ENCODE results near the gene PLK3. TPM values are rescaled to one million over a fixed set of nuclear protein-coding genes. Genes with fewer than 3 reads are reported as not detected.

PLK3 gene
- total RNA-seq, 1 donor from 2014 or later, result 2.2 TPM

GRCh38 chr1:44817307-44817706 lies 17.1 kb downstream of the PLK3 start:
- H3K4me2 ChIP-seq, result no peak overlapping the region
- peaks cover 31% of the 10 kb centered on the region for H3F3A ChIP-seq (ENCODE audit: low read depth)
- peaks cover 37% of the 10 kb centered on the region for H3K4me1 Mint-ChIP-seq
- H3K4me1 ChIP-seq, result peaks cover 19% of the 10 kb centered on the region
- H3K79me2 ChIP-seq (ENCODE audit: low read depth), result no peaks in the 10 kb centered on the region
- no peak overlapping the region for H3K27ac Mint-ChIP-seq
- no peaks in the 10 kb centered on the region for H3K36me3 ChIP-seq
- no peak for DNase-seq (ENCODE audit: low spot score)
- H3K27me3 Mint-ChIP-seq (ENCODE audit: insufficient read depth, low read depth), result peaks cover 18% of the 10 kb centered on the region
- no peaks in the 10 kb centered on the region for H3K27me3 ChIP-seq
- H2AFZ ChIP-seq (replicated peaks), result no peak overlapping the region
- H3K9ac ChIP-seq, result no peak overlapping the region
- no peaks in the 10 kb centered on the region for H3K9me3 ChIP-seq (ENCODE audit: low read depth)
- no peak overlapping the region for H3K4me3 ChIP-seq
- no peaks in the 10 kb centered on the region for H4K20me1 ChIP-seq (ENCODE audit: low read depth)
- no peak overlapping the region for H3K27ac ChIP-seq
- no peak for TF ChIP-seq EZH2 (IDR thresholded peaks at IDR 0.05)
- TF ChIP-seq CTCF (IDR thresholded peaks at IDR 0.05), result no peak
- TF ChIP-seq EZH2phosphoT487 (IDR thresholded peaks at IDR 0.05), result no peak
- peak overlapping the region; percentile 47 for H3K4me3 Mint-ChIP-seq
- peaks cover 11% of the 10 kb centered on the region for H3K9me3 Mint-ChIP-seq
- H3K36me3 Mint-ChIP-seq, result peaks cover 9% of the 10 kb centered on the region

GRCh38 chr1:44817771-44818495 lies 17.8 kb downstream of the PLK3 start:
- H3K9ac ChIP-seq, result no peak overlapping the region

GRCh38 chr1:44819196-44819607 lies 19.0 kb downstream of the PLK3 start:
- Mint-ChIP-seq H3K27me3 (ENCODE audit: insufficient read depth, low read depth) (peaks cover 18% of the 10 kb centered on the region), H3K27ac (peak overlapping the region; percentile 100), H3K4me3 (peak overlapping the region; percentile 80), H3K36me3 (peaks cover 9% of the 10 kb centered on the region), H3K4me1 (peaks cover 33% of the 10 kb centered on the region), H3K9me3 (peaks cover 11% of the 10 kb centered on the region)
- peaks cover 8% of the 10 kb centered on the region for H3K4me1 ChIP-seq
- no peak overlapping the region for H3K9ac ChIP-seq
- no peak overlapping the region for H2AFZ ChIP-seq (replicated peaks)
- peak overlapping the region; percentile 71 for H3K4me2 ChIP-seq
- no peaks in the 10 kb centered on the region for H3K79me2 ChIP-seq (ENCODE audit: low read depth)
- TF ChIP-seq EZH2 (IDR thresholded peaks at IDR 0.05) (no peak), EZH2phosphoT487 (IDR thresholded peaks at IDR 0.05) (no peak)
- H4K20me1 ChIP-seq (ENCODE audit: low read depth), result no peaks in the 10 kb centered on the region
- H3F3A ChIP-seq (ENCODE audit: low read depth), result peaks cover 31% of the 10 kb centered on the region
- H3K27ac ChIP-seq, result peak overlapping the region; percentile 100
- DNase-seq (ENCODE audit: low spot score), result peak; percentile 61
- no peaks in the 10 kb centered on the region for H3K27me3 ChIP-seq
- no peaks in the 10 kb centered on the region for H3K9me3 ChIP-seq (ENCODE audit: low read depth)
- H3K36me3 ChIP-seq, result no peaks in the 10 kb centered on the region
- peak overlapping the region; percentile 39 for H3K4me3 ChIP-seq

More at GRCh38 chr1:44817771-44818495, 17.8 kb downstream of the PLK3 start:
- H3K27me3 Mint-ChIP-seq (ENCODE audit: insufficient read depth, low read depth), result peaks cover 18% of the 10 kb centered on the region
- Histone ChIP-seq H3K79me2 (ENCODE audit: low read depth) (no peaks in the 10 kb centered on the region), H3K4me1 (peaks cover 17% of the 10 kb centered on the region), H3K4me3 (no peak overlapping the region), H3K27ac (no peak overlapping the region), H2AFZ (replicated peaks) (no peak overlapping the region), H4K20me1 (ENCODE audit: low read depth) (no peaks in the 10 kb centered on the region), H3K4me2 (no peak overlapping the region), H3K36me3 (no peaks in the 10 kb centered on the region), H3K27me3 (no peaks in the 10 kb centered on the region), H3K9me3 (ENCODE audit: low read depth) (no peaks in the 10 kb centered on the region), H3F3A (ENCODE audit: low read depth) (peaks cover 31% of the 10 kb centered on the region)
- no peak for DNase-seq (ENCODE audit: low spot score)
- peak overlapping the region; percentile 19 for H3K4me3 Mint-ChIP-seq
- H3K9me3 Mint-ChIP-seq, result peaks cover 11% of the 10 kb centered on the region
- no peak for TF ChIP-seq CTCF (IDR thresholded peaks at IDR 0.05)
- no peak for TF ChIP-seq EZH2 (IDR thresholded peaks at IDR 0.05)
- no peak for TF ChIP-seq EZH2phosphoT487 (IDR thresholded peaks at IDR 0.05)
- H3K27ac Mint-ChIP-seq, result peak overlapping the region; percentile 55
- peaks cover 9% of the 10 kb centered on the region for H3K36me3 Mint-ChIP-seq
- H3K4me1 Mint-ChIP-seq, result peaks cover 37% of the 10 kb centered on the region

Data from neural progenitor cell (in vitro differentiated cells).